ENCODE results near the gene NUDT22.

Gene NUDT22

DNA sequence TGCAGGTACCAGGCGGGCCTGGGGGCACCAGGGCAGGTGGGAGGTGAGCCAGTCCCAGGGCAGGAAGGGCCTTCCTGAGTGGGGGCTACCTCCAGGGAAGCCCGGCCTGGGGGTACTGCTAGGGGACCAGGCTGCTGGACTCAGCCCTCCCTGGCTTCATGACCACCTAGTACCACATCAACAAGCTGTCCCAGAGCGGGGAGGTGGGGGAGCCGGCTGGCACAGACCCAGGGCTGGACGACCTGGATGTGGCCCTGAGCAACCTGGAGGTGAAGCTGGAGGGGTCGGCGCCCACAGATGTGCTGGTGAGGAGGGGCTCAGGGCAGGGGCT, 6.8 kb upstream of the NUDT22 start:
- H3K4me2 ChIP-seq (ENCODE audit: low read length): no peak overlapping the region
- H3K9me3 ChIP-seq (ENCODE audit: control insufficient read depth, insufficient read depth, low read length): no peaks in the 10 kb centered on the region
- H3K36me3 ChIP-seq (ENCODE audit: control insufficient read depth, low read length): peaks cover 71% of the 10 kb centered on the region
- no peak for TF ChIP-seq EZH2phosphoT487 (IDR thresholded peaks at IDR 0.05; ENCODE audit: borderline replicate concordance, low read length)
- TF ChIP-seq, protein P1, sequence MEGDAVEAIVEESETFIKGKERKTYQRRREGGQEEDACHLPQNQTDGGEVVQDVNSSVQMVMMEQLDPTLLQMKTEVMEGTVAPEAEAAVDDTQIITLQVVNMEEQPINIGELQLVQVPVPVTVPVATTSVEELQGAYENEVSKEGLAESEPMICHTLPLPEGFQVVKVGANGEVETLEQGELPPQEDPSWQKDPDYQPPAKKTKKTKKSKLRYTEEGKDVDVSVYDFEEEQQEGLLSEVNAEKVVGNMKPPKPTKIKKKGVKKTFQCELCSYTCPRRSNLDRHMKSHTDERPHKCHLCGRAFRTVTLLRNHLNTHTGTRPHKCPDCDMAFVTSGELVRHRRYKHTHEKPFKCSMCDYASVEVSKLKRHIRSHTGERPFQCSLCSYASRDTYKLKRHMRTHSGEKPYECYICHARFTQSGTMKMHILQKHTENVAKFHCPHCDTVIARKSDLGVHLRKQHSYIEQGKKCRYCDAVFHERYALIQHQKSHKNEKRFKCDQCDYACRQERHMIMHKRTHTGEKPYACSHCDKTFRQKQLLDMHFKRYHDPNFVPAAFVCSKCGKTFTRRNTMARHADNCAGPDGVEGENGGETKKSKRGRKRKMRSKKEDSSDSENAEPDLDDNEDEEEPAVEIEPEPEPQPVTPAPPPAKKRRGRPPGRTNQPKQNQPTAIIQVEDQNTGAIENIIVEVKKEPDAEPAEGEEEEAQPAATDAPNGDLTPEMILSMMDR (IDR thresholded peaks at IDR 0.05; ENCODE audit: low read depth, low read length, poor library complexity, severe bottlenecking): no peak
- H3K4me3 ChIP-seq (ENCODE audit: low read length): no peak overlapping the region
- no peak overlapping the region for H3K27ac ChIP-seq (ENCODE audit: low read depth, low read length)
- no peaks in the 10 kb centered on the region for H3K27me3 ChIP-seq (ENCODE audit: control insufficient read depth, low read length)
- peaks cover 30% of the 10 kb centered on the region for H3K4me1 ChIP-seq (ENCODE audit: control insufficient read depth, low read length)
- peaks cover 3% of the 10 kb centered on the region; the same call in 1 of the 2 replicates for H3K79me2 ChIP-seq (ENCODE audit: control insufficient read depth, low read length)
- H3K9me2 ChIP-seq (replicated peaks; ENCODE audit: control insufficient read depth, low read length): no peaks in the 10 kb centered on the region
- peaks cover 22% of the 10 kb centered on the region for H3F3A ChIP-seq (ENCODE audit: control insufficient read depth, insufficient read depth)
- no peaks in the 10 kb centered on the region for H4K20me1 ChIP-seq (ENCODE audit: control insufficient read depth, insufficient read depth, low read depth, low read length)

DNA sequence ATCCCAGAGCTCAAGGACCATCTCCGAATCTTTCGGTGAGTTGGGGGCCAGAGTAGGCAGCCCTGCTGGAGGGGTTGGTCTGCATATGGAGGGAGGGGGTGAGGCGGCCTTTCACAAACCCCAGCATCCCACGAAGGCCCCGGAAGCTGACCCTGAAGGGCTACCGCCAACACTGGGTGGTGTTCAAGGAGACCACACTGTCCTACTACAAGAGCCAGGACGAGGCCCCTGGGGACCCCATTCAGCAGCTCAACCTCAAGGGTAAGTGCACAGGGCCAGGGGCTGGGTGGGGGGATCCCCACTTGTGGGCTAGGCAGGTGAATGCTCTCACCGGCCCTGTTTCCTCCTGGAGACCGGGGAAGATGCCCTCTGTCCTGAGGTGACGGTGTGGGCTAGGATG, 6.3 kb upstream of the NUDT22 start:
- Histone ChIP-seq H3K4me2 (ENCODE audit: low read length) (no peak overlapping the region), H3K9me2 (replicated peaks; ENCODE audit: control insufficient read depth, low read length) (no peaks in the 10 kb centered on the region), H3K4me1 (ENCODE audit: control insufficient read depth, low read length) (peaks cover 30% of the 10 kb centered on the region), H3K4me3 (ENCODE audit: low read length) (no peak overlapping the region), H3F3A (ENCODE audit: control insufficient read depth, insufficient read depth) (peaks cover 18% of the 10 kb centered on the region), H3K36me3 (ENCODE audit: control insufficient read depth, low read length) (peaks cover 72% of the 10 kb centered on the region), H3K9me3 (ENCODE audit: control insufficient read depth, insufficient read depth, low read length) (no peaks in the 10 kb centered on the region), H3K79me2 (ENCODE audit: control insufficient read depth, low read length) (peaks cover 3% of the 10 kb centered on the region; the same call in 1 of the 2 replicates), H4K20me1 (ENCODE audit: control insufficient read depth, insufficient read depth, low read depth, low read length) (no peaks in the 10 kb centered on the region), H3K27me3 (ENCODE audit: control insufficient read depth, low read length) (no peaks in the 10 kb centered on the region), H3K27ac (ENCODE audit: low read depth, low read length) (no peak overlapping the region)
- TF ChIP-seq EZH2phosphoT487 (IDR thresholded peaks at IDR 0.05; ENCODE audit: borderline replicate concordance, low read length): no peak
- TF ChIP-seq, protein P1 (IDR thresholded peaks at IDR 0.05; ENCODE audit: low read depth, low read length, poor library complexity, severe bottlenecking): no peak

DNA sequence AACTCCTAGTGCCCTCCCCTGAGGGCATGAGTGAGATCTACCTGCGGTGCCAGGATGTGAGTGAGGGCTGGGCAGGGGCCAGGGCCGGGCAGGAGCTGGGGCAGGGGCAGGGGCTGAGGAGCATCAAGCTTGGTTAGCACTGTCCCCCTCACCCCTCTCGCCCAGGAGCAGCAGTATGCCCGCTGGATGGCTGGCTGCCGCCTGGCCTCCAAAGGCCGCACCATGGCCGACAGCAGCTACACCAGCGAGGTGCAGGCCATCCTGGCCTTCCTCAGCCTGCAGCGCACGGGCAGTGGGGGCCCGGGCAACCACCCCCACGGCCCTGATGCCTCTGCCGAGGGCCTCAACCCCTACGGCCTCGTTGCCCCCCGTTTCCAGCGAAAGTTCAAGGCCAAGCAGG, 5.8 kb upstream of the NUDT22 start:
- Histone ChIP-seq H3K27ac (ENCODE audit: low read depth, low read length) (no peak overlapping the region), H3K4me2 (ENCODE audit: low read length) (no peak overlapping the region), H3F3A (ENCODE audit: control insufficient read depth, insufficient read depth) (peaks cover 12% of the 10 kb centered on the region), H4K20me1 (ENCODE audit: control insufficient read depth, insufficient read depth, low read depth, low read length) (no peaks in the 10 kb centered on the region), H3K4me1 (ENCODE audit: control insufficient read depth, low read length) (peaks cover 30% of the 10 kb centered on the region), H3K9me3 (ENCODE audit: control insufficient read depth, insufficient read depth, low read length) (no peaks in the 10 kb centered on the region), H3K79me2 (ENCODE audit: control insufficient read depth, low read length) (peaks cover 8% of the 10 kb centered on the region), H3K36me3 (ENCODE audit: control insufficient read depth, low read length) (peaks cover 72% of the 10 kb centered on the region), H3K27me3 (ENCODE audit: control insufficient read depth, low read length) (no peaks in the 10 kb centered on the region), H3K4me3 (ENCODE audit: low read length) (no peak overlapping the region), H3K9me2 (replicated peaks; ENCODE audit: control insufficient read depth, low read length) (no peaks in the 10 kb centered on the region)
- TF ChIP-seq EZH2phosphoT487 (IDR thresholded peaks at IDR 0.05; ENCODE audit: borderline replicate concordance, low read length): no peak
- TF ChIP-seq, protein P1 (IDR thresholded peaks at IDR 0.05; ENCODE audit: low read depth, low read length, poor library complexity, severe bottlenecking): no peak

All from DOHH2 (cell line).